ENCODE data around the gene PNMA6E. TPM values are rescaled to one million over a fixed set of nuclear protein-coding genes. Genes with fewer than 3 reads are reported as not detected.

Gene PNMA6E
- total and polyA plus RNA-seq, 9 of the 15 experiments (the other 6 are each of a cell fraction or from before 2014, with no cell fraction given): 0.03 TPM; not detected in 8

DNA sequence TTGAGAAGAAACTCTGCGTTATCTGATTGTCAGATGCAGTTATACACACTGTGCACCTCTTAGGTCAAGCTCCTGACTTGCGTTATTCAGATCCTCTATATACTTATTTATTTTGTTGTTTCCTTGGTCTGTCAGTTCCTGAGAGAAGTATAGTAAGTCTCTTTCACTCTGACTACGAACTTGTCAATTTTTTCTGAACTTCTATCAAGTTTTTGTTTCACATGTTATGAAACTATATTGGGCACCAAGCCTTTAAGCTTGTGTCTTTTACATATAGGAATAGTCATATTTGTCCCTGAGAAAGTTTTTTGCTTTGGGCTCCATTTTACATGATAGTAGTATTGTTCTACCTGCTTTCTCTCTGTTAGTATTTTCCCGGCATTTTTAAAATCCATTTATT is 35.5 kb downstream of the PNMA6E start (continued):
- TF ChIP-seq, protein P1, sequence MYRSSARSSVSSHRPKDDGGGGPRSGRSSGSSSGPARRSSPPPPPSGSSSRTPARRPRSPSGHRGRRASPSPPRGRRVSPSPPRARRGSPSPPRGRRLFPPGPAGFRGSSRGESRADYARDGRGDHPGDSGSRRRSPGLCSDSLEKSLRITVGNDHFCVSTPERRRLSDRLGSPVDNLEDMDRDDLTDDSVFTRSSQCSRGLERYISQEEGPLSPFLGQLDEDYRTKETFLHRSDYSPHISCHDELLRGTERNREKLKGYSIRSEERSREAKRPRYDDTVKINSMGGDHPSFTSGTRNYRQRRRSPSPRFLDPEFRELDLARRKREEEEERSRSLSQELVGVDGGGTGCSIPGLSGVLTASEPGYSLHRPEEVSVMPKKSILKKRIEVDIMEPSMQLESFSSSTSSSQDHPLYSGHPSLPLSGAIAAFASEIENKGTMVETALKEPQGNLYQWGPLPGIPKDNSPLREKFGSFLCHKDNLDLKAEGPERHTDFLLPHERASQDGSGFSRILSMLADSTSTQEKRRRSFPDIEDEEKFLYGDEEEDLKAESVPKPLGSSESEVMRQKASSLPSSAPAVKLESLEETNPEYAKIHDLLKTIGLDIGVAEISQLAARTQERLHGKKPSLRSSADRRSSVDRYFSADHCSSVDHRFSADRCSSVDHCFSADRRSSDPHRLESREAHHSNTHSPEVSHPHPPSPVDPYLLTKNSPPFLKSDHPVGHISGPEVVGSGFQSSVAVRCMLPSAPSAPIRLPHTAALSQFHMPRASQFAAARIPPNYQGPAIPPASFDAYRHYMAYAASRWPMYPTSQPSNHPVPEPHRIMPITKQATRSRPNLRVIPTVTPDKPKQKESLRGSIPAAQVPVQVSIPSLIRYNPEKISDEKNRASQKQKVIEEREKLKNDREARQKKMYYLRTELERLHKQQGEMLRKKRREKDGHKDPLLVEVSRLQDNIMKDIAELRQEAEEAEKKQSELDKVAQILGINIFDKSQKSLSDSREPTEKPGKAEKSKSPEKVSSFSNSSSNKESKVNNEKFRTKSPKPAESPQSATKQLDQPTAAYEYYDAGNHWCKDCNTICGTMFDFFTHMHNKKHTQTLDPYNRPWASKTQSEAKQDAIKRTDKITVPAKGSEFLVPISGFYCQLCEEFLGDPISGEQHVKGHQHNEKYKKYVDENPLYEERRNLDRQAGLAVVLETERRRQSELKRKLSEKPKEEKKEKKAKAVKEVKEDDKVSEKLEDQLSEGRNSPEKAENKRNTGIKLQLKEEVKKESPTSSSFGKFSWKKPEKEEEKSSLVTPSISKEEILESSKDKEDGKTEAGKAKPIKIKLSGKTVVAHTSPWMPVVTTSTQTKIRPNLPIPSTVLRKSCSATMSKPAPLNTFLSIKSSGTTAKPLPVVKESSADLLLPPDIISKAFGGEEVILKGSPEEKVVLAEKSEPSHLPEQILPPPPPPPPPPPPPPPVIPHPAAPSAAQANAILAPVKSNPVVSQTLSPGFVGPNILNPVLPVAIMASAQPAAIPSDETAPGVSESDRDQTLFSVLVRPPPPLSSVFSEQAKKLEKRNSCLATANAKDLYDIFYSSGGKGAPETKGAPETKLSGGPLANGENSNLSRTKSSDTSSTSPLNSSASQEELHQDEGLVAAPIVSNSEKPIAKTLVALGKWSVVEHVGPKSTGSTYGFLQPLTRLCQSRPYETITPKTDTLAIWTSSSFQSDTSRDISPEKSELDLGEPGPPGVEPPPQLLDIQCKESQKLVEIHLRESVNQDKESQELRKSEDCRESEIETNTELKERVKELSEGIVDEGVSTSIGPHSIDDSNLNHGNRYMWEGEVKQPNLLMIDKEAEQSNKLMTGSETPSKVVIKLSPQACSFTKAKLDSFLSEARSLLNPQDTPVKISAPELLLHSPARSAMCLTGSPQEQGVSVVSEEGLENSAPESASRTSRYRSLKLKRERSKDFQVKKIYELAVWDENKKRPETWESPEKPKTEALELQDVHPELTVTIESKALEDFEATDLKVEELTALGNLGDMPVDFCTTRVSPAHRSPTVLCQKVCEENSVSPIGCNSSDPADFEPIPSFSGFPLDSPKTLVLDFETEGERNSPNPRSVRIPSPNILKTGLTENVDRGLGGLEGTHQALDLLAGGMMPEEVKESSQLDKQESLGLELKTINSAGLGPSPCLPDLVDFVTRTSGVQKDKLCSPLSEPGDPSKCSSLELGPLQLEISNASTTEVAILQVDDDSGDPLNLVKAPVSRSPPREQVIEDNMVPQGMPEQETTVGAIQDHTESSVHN (IDR thresholded peaks at IDR 0.05; ENCODE audit: borderline replicate concordance in 1 of 2, low read depth in 1 of 2): no peak
- TF ChIP-seq MED1 (CRISPR knock-in tag; IDR thresholded peaks at IDR 0.05; ENCODE audit: borderline replicate concordance): no peak
- TF ChIP-seq ZNF57 (CRISPR knock-in tag; IDR thresholded peaks at IDR 0.05): no peak
- no peak for TF ChIP-seq NCOA2 (IDR thresholded peaks at IDR 0.05; ENCODE audit: partially characterized antibody in 2 of 2)
- TF ChIP-seq, protein P2, sequence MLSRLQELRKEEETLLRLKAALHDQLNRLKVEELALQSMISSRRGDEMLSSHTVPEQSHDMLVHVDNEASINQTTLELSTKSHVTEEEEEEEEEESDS (CRISPR knock-in tag; IDR thresholded peaks at IDR 0.05): no peak
- no peak for TF ChIP-seq NR4A1 (CRISPR knock-in tag; IDR thresholded peaks at IDR 0.05)
- TF ChIP-seq NR4A1 (tag; IDR thresholded peaks at IDR 0.05): no peak
- TF ChIP-seq RCOR1 (IDR thresholded peaks at IDR 0.05; ENCODE audit: borderline replicate concordance in 1 of 2, low read depth in 2 of 2, low read length in 2 of 2): no peak

All from K562 (cell line).